ENCODE data around the gene PLOD1.

DNA sequence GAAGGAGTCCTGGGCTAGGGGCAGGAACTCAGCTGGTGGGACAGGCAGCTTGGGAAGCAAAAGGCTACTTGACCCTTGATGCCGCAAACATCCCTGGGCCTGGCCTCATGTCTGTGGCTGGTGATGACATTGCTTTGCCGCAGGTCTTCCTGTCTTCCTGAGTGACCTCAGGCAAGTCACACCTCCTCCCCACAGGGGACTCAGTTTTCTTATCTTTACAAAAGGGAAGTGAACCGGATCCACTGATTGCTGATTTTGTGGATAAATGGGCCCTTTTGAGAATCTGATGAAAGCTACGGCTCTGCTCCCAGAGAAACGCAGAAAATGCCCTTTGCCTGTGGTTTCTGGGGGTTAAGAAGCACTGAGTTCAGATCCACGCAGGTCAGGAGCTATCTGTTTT is 20.7 kb downstream of the PLOD1 start:
- TF ChIP-seq CTCF (conservative IDR thresholded peaks at IDR 0.05 in 1 of 2, IDR thresholded peaks at IDR 0.05 in 1 of 2; ENCODE audit: low read depth in 1 of 2, low read length in 2 of 2) = no peak
- TF ChIP-seq EZH2 (IDR thresholded peaks at IDR 0.05; ENCODE audit: low read length, missing control alignments) = no peak
